Thoracic aorta (tissue), 2 donors: ENCODE measurements around the gene ADAMTS14. TPM values are rescaled to one million over a fixed set of nuclear protein-coding genes. Genes with fewer than 3 reads are reported as not detected.

Source experiments
- ATAC-seq: fragments of 150-250 bp; one replicate; pipeline ENCODE4 v1.8.0; 2017; ENCODE audit warnings: low read depth; ENCODE audit not compliant: insufficient number of reproducible peaks, low FRiP score
- DNase-seq: peaks from one replicate; pipeline ENCODE4 v3.0.0-alpha.2; 2020; ENCODE audit warnings: low spot score
- H3K27ac ChIP-seq, 2 donors: fragments of 200-600 bp; sonication (generic); 1 replicate in 1 of 2; 2 replicates in 1 of 2; pipeline ENCODE4 v1.5.1; 2016; ENCODE audit warnings: mild to moderate bottlenecking in 2 of 2, moderate library complexity in 2 of 2
- H3K27me3 ChIP-seq: fragments of 200-600 bp; sonication (generic); replicated peaks from 2 replicates; pipeline ENCODE4 v1.6.0; 2016; ENCODE audit warnings: mild to moderate bottlenecking; ENCODE audit not compliant: insufficient read depth
- H3K36me3 ChIP-seq: fragments of 200-600 bp; sonication (generic); one replicate; pipeline ENCODE4 v1.5.1; 2016
- H3K4me1 ChIP-seq, 2 donors: fragments of 200-600 bp; sonication (generic); 1 replicate in 1 of 2; 2 replicates in 1 of 2; pipeline versions ENCODE4 v1.5.1 to v1.6.0; 2016; ENCODE audit warnings: low read depth in 2 of 2, mild to moderate bottlenecking in 1 of 2; ENCODE audit not compliant: control insufficient read depth in 1 of 2
- H3K4me3 ChIP-seq: fragments of 200-600 bp; sonication (generic); 2 replicates; pipeline ENCODE4 v1.5.1; 2016; ENCODE audit warnings: mild to moderate bottlenecking
- H3K9me3 ChIP-seq: fragments of 200-600 bp; sonication (generic); 2 replicates; pipeline ENCODE4 v1.5.1; 2016
- total RNA-seq, 2 donors: library from RNA; depleted of rRNA; stranded (reverse); fragments of >200 nt; gene quantifications; one replicate each; pipeline versions ENCODE4 v1.1.0 to v1.2.3, GENCODE V29; 2016
- TF ChIP-seq, protein P1 (sequence below): fragments of 200-600 bp; sonication (generic); IDR thresholded peaks from one replicate; pipeline ENCODE4 v1.5.1; 2019; ENCODE audit warnings: antibody characterized with exemption

The ADAMTS14 gene
- total RNA-seq, 2 donors from 2014 or later: 1.3 TPM; not detected in 1

GRCh38 chr10:70806841-70807240 lies 134.5 kb downstream of the ADAMTS14 start:
- TF ChIP-seq, protein P1, sequence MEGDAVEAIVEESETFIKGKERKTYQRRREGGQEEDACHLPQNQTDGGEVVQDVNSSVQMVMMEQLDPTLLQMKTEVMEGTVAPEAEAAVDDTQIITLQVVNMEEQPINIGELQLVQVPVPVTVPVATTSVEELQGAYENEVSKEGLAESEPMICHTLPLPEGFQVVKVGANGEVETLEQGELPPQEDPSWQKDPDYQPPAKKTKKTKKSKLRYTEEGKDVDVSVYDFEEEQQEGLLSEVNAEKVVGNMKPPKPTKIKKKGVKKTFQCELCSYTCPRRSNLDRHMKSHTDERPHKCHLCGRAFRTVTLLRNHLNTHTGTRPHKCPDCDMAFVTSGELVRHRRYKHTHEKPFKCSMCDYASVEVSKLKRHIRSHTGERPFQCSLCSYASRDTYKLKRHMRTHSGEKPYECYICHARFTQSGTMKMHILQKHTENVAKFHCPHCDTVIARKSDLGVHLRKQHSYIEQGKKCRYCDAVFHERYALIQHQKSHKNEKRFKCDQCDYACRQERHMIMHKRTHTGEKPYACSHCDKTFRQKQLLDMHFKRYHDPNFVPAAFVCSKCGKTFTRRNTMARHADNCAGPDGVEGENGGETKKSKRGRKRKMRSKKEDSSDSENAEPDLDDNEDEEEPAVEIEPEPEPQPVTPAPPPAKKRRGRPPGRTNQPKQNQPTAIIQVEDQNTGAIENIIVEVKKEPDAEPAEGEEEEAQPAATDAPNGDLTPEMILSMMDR: no peak
- Histone ChIP-seq H3K27ac (no peak overlapping the region), H3K27me3 (no peaks in the 10 kb centered on the region), H3K4me3 (no peak overlapping the region), H3K4me1 (no peaks in the 10 kb centered on the region), H3K36me3 (no peaks in the 10 kb centered on the region), H3K9me3 (no peaks in the 10 kb centered on the region)
- no peak for ATAC-seq
- no peak for DNase-seq

- DNase-seq (no peak), ATAC-seq (no peak)
- H3K36me3 ChIP-seq: no peaks in the 10 kb centered on the region
- H3K4me1 ChIP-seq: no peaks in the 10 kb centered on the region
- TF ChIP-seq, protein P1: no peak
- H3K9me3 ChIP-seq: no peaks in the 10 kb centered on the region
- H3K27me3 ChIP-seq: no peaks in the 10 kb centered on the region
- no peak overlapping the region for H3K4me3 ChIP-seq
- H3K27ac ChIP-seq: no peak overlapping the region
These were observed 135.2 kb downstream of the ADAMTS14 start for GRCh38 chr10:70807556-70807955.

DNA sequence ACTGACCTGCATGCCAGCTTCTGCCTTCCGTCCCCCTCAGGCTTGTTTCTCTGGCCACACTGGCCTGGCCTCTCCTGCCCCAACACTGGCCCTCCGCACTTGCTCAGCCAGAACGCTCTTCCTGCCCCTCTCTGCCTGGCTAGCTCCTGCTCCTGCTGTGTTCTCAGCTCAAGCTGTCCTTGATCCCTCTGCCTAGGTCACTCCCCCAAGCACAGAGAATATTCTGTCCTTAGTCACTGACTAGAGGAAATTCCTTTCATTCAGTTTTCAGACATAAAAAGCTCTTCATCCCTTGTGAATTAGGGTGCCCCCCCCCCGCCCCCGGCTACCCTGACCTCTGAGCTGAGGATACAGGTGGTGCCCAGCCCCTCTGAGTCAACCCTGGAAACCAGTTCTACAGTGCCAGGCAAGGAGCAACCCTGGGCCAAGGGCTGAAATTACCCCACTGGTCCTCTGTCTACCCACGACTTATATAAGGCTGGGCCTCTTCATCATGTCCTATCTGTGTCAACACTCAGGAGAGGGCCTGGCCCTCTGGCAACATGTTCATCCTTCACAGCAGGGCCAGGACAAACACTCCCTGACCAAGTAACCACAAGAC lies 136.8 kb downstream of the ADAMTS14 start:
- H3K4me3 ChIP-seq: no peak overlapping the region
- DNase-seq (no peak), ATAC-seq (no peak)

DNA sequence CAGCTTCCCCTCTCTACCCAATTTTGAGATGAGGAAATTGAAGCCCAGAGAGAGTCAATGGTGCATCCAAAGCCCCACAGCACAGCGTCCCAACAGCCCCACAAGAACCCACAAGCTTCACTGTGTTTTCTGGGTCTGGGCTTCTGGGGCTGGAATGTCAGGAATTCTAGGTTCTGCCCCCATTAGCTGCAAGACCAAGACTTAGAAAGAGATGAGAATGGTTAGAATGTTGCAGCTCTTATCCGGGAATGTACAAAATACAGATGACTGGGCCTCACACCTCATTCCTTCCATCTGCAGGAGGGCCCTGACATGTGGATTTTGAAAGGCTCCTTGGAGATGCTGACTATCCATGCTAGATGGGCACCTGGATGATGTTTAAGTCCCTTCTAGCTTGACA lies 137.4 kb downstream of the ADAMTS14 start:
- no peaks in the 10 kb centered on the region for H3K36me3 ChIP-seq
- DNase-seq (no peak), ATAC-seq (no peak)
- no peaks in the 10 kb centered on the region for H3K9me3 ChIP-seq
- TF ChIP-seq, protein P1: no peak
- no peak overlapping the region for H3K27ac ChIP-seq
- no peak overlapping the region for H3K4me3 ChIP-seq
- H3K27me3 ChIP-seq: no peaks in the 10 kb centered on the region
- no peaks in the 10 kb centered on the region for H3K4me1 ChIP-seq

More for the DNA sequence above, 136.8 kb downstream of the ADAMTS14 start:
- H3K4me1 ChIP-seq: no peaks in the 10 kb centered on the region
- no peaks in the 10 kb centered on the region for H3K9me3 ChIP-seq
- TF ChIP-seq, protein P1: no peak
- no peaks in the 10 kb centered on the region for H3K36me3 ChIP-seq
- H3K27me3 ChIP-seq: no peaks in the 10 kb centered on the region
- no peak overlapping the region for H3K27ac ChIP-seq

DNA sequence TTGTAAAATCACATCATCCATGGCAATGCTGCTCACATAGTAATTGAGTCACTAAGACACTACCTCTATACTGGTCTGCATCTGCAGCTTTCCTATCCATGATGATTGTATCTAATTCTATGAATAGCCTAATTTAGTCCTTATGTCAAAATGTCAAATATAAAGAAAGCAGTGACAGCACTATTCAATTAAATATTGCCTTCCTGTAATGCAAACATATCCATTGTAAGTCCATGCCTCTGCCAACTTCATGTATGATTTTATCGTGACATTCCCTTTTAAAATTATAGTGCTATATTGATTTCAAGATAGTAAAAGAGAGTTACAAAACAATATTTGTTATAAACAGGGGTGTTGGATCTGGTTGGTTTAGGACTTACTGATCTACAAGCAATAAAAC lies 138.7 kb downstream of the ADAMTS14 start:
- no peak overlapping the region for H3K27ac ChIP-seq
- H3K4me1 ChIP-seq: peaks cover 0 to 7% of the 10 kb centered on the region in 2 donors
- H3K9me3 ChIP-seq: no peaks in the 10 kb centered on the region
- TF ChIP-seq, protein P1: no peak
- H3K36me3 ChIP-seq: no peaks in the 10 kb centered on the region
- no peak overlapping the region for H3K4me3 ChIP-seq
- H3K27me3 ChIP-seq: no peaks in the 10 kb centered on the region
- DNase-seq (no peak), ATAC-seq (no peak)
